ENCODE results near the gene AFG3L2.

The AFG3L2 gene

DNA sequence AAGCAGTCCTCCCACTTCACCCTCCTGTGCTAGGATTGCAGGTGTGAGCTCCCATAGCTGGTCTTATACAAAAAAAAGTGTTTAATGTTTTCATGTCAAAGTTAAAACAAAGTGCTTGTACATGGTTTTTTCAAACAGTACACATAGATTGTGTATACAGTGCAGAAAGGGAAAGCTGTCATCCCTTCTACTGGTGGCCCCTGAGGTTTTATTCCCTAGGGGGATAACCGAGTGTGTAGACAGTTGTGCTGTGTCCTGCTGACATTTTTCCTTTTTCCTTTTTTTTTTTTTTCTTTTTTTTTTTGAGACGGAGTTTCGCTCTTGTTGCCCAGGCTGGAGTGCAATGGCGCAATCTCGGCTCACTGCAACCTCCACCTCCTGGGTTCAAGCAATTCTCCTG is 58.2 kb downstream of the AFG3L2 start:
- no peak for DNase-seq

DNA sequence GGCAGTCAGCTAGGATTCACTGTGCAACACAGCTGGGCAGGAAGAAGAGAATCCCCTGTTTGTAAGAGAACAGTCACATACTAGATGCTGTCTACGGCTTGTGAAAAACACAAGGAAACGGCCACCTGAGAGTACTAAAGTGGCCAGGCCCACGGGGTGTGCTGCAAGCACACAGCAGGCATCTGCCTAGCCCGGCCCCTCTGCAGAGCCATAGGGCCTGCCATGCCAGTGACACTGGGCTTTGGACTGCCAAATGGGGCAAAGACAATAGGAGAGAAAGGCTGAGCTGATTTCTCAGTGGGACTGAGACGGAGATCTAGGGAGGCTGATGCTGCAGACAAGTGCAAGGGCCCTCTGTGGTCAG is 58.7 kb downstream of the AFG3L2 start:
- DNase-seq = no peak

DNA sequence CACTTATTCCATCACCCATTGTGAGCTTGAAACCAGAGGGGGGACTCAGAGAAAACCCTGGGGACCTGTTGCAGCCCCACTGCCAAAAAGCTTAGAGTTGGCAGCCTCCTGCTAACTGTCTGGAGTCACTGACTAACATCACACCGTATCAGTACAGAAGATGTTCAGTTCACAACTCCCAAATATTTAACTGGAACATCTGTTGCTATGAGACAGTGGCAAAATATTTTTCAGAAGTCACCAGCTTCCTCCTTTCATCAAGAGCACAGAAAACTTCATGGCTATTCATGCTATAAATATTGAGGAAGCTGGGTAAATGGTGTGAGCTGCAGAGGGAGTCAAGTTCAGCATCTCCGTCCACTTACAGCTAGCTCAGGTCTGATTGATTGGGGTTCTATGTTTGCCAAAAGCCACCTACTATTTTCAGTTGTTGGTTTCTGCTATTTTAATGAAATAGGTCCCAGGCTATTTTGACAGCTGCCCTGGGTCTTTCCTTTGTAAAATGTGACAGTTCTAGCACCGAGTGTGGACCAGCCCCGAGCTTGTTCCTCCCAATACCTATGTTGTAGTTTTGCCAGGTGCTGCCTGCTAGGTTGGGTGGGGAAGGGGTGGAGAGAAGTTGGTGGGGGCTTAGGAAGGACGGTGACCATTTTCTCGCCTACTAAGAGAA is 59.2 kb downstream of the AFG3L2 start:
- no peak for DNase-seq

DNA sequence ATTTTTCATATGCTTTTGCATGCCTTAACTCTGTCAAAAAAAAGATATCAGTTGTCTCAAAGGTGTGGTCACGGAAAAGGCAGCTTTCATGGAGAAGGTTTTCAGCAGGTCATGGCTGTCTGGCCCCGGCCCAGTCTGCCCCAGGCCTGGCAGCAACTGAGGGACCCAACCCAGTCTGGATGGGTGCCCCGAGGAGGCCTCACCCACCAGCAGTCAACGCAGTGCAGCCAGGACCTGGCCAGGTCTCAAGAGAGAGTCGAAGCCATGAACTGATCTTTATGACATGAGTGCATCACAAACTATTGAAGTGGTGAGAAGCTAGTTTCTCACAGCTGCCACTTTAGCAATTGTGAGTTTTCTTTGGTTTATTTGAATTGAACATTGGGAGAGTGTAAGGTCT is 61.1 kb downstream of the AFG3L2 start:
- DNase-seq = no peak

DNA sequence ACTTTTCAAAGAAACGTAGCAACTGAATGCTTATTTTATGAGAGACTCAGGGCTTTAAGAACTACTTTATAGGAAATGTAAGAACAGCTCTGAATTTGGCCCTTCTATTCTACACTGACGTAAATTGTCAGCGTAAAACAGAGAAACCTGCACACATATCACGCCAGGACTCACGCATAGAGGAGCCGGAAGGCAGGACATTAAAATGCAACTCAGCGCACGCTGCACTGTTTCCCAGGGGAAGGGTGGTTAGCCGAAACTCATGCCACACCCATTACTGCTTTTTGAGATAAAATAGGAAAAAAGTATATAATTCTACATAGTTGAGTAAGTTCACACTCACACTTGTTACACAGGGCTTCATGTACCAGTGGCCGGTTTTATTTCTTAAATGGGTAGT is 61.5 kb downstream of the AFG3L2 start:
- DNase-seq = no peak

DNA sequence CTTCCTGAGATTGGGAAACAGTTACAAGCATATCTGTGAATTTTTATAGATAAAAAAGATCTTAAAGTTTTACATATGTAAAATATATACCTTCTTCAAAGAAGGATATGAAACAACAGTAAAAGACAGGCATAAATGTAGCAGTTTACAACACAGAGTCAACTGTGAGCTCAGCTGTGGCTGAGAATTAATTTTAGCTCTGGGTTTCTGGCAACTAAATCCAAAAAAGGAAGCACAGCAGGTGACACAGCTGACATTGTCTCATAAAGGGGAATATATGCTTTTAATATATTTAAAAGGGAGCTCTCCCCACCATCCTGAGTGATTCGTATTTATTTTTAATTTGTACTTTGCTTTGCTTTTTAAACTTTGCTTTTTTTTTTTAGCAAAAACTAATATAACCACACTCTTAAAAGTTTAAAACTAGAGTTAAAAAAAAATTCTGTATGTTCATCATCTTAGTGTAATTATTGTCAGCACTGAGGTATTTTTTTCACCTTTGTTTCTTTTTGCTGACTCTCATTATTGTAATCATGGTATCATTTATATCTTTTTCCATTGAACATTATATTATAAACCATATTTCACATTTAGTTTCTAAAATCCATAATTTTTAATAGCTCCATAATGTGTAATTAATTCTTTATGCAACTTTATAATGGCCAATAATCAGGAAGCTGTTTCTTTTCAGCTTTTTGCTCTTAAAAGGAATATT is 62.3 kb downstream of the AFG3L2 start:
- DNase-seq = no peak

DNA sequence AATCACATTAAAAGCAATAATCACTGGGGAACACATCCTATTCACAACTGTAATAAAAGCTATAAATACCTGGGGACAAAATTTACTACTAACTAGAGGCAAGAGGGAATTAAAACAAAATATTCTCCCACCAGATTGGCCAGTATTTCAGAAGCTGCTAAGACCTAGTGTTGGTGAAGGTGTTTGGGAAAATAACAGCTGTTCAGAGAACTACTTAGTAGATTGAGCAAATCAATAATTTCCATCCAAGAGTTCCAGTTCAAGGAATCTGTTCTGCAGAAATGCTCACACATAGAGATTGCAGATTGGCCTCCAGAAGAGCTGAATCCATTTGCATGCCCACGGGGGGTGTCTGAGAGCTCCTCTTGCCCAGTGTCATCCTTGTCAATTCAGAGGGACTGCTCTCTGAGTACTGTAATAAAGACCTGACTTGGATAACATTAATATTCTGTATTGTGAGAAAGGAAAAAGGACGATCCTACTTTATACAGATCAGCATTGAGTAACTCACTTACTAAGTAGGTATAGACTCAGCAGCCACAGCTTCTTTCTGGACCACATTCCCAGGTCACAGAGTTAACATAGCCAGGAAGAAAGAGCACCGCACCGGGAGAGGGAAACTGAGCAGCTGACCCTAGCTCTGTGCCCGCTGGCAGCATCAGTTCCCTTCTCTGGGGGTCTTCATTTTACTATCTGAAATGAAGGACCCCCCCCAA is 63.3 kb downstream of the AFG3L2 start:
- no peak for DNase-seq

DNA sequence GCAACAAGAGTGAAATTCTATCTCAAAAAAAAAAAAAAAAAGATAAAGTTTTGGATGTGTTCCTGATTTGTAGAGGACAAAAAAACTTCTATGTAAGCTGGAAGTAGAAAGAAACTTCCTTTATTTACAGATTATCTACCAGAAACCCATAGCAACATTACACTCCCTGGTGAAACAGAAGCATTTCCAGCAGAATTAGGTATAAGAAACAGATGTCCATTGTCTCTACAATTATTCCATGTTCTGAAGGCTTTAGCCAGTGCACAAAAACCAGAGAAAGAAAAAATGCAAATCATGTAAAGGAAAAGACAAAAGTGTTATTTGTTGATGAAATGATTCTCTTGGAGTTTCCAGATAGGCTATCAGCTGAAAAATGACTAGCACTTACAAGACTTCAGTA is 64.1 kb downstream of the AFG3L2 start:
- no peak for DNase-seq

DNA sequence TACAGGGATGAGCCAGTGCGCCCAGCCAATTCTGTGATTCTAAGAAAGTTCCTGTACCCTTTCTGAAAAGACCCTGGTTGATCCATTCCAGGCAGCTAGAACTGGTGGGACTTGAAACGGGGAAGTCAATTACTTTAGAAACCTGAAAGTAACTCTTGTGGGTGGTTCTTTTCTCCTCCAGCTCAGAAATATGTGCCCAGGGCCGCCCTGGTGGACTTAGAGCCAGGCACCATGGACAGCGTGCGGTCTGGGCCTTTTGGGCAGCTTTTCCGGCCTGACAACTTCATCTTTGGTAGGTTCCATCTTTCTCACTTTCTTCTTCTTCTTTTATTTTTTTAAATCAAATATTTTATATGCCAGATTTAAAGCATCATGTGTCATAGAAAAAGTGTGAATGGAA is 66.3 kb downstream of the AFG3L2 start:
- DNase-seq = no peak

DNA sequence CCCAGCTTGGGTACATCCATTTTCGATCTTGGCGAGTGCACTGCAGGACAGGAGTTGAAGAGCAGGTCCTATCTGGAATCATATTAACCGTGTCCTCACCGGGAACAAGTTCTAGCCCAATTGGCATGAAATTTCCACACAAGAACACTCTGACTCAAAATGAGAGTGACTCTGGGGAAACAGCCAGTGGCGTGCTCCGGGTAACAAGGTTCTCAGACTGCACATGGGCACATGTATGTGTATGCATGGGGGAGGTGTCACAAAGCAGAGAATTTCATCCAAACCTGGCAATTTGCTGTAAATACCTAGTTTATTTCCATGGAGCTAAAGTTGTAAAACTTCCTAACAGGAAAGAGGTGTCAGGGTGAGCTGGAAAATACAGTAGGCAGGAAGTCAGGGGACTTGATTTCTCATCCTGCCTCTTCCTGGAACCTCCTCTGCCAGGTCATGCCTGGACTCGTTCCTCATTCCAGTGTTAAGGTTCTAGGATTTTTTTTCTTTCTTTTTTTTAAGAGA is 67.3 kb downstream of the AFG3L2 start:
- no peak for DNase-seq

DNA sequence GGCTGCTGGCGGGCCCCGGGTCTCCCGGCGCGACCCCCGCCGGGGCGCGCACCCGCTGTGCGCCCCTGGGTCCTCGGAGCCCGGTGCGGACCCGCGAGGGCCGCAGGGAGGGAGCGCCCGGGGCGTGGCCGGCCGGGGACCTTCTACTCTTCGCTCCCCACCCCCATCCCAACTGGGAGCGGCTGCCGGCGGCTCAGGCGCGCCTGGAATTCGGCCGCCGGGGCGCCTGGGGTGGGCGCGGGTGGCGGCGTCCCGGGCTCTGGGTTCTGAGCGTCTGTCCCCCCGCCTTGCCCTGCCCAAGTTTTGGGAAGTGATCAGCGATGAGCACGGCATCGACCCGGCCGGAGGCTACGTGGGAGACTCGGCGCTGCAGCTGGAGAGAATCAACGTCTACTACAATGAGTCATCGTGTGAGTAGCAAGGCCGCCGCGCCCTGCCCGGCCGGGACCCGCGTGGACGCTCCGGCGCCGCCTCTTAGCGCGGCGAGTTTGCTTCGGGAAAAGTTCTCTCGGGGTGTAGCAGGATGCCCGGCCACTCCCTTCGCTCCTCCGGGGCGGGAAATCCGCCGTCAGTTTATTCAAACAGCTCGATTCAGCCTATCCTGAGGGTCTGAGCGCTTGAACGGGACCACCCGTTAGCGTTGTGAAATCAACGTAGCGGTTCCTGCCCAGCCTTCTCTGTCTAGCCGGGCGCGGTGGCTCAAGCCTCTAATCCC is 68.5 kb downstream of the AFG3L2 start:
- DNase-seq = peak; percentile 18 to 55

DNA sequence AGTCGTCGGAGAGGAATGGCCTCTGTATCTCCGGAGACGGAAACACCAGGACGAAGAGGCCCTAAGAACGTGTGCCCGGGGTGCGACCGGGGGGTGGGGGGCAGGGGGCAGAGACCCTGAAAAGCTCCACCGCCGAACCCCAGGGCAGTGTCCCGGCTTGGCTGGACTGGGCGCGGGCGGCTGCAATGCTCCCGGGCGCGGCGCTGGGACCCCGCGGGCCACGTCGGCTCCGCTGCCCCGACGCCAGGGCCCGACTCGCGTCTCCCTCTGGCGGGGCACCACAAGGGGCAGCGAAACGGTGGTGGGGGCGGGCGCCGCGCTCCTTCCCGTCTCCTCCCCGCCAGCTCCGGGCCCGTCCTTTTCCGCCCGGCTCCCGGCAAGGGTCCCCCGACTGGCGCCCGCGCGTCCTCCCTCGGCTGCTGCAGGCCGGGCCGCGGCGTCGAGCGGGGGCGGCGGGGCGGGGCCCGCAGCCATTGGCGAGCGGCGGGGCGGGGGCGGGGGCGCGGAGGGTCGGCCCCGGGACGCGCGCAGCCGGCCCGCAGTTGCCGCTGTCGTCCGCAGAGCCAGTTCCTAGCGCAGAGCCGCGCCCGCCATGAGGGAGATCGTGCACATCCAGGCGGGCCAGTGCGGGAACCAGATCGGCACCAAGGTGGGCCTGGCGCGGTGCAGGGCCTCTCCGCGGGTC is 69.2 kb downstream of the AFG3L2 start, which contains the start of gene TUBB6:
TUBB6 (plus strand) TSS at position 541 of the 685 bp plus-strand sequence; CDS start at position 593, 52 bp downstream.
- peak in 1 of 2 experiments; percentile 32 for DNase-seq

DNA sequence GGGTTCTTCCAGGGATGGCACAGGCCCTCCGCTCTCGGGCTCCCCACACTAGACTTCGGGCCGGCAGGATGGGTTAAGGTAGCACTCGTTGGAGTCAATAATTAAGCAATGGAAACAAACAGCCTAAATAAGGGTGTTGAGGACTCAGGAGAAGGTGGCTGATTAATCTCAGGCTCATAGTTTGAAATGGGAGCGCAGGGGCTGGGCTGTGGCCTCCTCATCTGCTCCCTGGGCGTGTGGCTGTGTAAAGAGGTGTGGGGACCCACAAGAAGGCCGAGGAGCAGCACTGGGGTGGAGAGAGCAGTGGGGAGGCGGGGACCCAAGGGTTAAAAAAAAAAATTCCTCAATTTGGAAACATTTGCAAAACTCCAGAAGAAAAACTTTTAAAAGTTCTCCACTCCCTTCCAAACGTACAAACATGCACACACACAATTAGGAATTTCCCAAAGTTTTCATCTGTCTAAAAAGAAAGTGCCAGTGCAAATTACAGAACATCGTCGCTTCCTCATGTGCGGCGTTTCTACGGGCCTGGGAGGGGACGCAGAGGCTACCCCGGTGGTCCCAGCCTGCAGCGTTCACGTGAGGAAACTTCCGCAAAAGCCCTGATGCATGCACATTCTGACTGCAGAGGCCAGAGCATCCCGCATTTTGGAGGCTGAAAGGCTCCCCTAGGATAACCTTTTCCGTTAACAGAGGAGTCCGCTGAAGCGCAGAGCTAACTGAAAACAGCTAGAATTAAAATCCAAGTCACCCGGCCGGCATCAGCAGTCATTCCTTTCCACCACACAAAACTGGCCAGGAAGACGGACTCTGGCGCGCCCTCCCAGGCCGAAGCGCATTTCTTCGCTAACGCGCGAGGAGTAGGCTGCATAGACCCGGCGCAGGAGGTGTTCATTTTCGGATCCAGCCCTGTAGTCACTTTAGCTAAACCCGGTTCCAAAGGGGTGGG is 70.0 kb downstream of the AFG3L2 start:
- DNase-seq = no peak

DNA sequence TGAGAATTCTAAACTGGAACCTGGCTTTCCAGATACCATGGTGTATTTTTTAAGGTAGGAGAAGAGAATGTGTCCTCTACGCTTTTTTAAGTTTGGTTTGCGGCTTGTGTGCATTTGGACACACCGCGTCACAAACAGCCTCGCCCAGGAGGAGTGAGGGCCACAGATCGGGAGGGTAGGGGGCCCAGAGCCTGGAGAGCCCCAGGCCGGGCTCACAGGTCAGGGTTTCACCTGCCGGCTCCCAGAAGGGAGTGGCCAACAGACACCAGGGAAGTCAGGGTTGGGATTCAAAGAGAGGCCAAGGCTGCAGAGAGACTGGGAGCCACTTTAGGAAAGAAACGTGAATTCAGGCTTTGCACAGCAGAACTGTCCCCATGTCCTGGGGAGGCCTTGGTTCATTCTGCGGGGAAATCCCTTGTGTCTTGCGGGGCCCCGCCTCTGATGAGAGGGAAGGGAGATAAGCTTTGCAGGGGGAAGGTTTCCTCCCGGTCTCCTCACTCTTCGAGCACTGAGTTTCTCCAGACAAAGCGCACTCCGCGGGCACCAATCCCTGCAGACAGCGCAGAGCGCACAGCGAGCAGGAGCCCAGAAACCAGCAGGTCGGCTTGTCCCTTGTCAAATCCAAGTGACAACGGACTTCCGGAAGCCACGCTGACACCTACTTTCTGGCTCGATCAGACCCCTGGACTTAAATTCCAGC is 70.9 kb downstream of the AFG3L2 start:
- DNase-seq = no peak

DNA sequence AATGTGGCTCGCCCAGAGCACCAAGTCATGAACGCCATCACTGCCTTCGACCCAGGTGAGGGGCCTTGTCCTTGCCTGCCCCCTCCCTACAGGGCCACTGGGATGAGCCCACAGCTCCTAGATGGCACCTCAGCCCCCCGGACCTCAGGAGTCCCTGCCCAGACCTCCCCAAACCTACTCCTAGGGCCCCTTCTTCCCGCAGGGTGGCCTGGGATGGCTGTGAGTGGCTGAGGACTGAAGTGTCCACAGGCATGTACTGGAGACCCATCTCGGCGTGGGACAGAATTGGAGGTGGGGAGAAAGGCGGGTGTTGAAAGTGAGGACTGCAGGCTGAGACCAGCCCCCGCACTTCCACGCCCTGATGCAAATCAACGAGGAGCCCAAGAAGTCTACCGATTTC is 71.8 kb downstream of the AFG3L2 start:
- DNase-seq = no peak

DNA sequence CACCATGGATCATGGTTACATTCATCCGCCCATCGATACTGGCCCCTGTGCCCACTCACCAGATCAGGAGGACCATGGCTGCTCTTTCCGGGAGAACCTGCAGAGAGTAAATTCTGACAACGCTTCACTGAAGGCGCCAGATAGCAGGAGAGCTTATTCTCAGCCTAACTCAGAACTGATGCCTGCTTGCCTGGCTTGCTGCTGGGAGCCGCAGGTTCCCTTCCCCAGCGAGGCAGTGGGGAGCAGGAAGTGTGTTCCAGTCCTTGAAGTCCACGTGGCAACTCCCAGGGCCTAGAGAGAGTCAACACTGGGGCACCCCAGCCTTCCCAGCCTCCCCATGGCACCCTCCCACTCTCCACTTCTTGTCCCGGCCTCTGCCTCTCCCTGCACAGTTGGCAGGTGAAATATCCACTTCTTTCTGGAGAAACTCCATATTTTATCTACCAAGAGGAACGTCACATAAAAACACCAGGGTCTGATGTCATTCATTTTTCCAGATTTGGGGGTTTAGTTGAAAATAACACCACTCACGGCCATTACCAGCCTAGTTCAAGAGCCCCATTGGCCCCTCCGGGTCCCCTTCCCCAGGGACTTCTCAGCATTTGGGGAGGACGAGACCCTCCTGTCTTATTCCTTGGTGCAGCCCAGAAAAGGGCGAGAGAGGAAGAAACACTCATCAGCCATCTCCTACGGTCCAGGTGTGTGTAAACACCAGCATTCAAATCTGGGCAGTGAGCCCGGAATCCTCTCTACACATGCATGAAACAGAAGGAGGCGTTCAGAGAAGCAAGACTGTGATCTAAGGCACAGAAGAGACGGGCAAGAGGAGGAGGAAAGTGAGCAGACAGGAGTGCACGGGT is 72.4 kb downstream of the AFG3L2 start:
- no peak for DNase-seq

DNA sequence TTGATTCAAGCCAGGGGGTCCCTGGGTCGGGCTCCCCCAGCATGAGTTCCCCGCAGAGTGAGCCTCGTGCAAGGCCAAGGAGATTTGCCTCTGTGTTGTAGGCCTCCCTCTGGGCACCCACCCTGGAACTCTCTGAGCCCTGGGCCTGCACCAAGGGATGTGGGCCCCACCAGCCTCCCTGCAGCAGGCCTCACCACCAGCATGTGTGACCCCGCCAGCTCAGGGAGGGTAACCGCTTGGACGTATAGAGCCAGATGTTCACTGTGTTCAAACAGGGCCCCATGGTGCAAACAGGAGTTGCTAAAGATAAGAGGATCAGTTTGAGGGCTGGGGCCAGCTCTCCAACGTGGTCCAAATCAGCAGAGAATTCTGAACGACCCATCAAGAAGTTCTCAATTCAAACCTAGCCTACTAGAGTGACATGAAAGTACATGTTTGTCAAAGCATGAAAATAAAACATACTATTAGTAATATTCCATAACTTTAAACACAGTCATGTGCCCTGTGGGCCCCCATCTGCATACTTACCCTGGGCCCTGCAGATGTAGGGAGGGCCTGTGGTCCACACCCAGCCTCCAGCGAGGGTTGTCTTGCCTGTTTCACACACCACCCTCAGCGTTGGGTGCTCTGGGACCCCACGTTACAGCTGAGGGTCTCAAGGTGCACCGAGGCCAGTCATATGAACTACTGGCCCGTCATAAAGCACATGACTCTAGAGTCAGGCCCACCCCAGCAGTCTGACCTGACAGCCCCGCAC is 74.5 kb downstream of the AFG3L2 start:
- DNase-seq = peak in 1 of 2 experiments; percentile 46

DNA sequence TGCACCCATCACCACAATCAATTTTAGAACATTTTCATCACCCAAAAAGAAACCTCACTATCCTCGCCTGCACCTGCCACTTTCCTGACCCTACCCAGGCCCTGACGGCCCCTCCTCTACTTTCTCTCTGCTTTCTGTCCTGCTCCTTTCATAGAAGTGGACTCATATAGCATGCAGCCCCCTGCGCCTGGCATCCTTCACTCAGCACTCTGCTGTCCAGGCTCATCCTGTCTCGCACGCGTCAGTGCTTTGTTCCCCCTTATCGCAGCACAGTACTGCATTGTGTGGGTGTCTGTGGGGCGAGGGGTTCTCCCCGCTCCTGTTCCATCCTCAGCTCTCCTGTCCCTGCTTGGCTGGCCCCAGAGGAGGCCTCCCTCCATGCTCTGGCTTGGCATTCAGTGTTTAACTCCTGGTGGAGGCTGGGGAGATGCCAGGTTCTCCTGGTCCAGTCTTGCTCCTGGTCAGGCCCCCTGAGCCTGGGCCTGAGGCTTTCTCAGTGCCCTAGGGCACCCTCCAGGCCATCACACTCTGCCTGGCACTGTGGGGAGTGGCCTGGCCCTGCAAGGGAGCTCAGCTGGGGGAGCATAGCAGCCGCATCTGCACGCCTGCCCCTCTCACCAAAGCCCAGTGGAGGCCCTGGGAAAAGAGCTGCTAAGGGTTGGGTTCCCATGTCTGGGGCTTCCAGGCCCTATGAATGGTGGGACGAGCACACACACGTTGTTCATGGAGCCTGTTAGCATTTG is 75.6 kb downstream of the AFG3L2 start:
- no peak for DNase-seq

All from NCI-H524 (cell line).